HEK293T (cell line): Measurements from ENCODE around the gene SNX9.

Experiments used
- ARNT ChIP-seq: fragments of 450-650 bp; IDR thresholded peaks from 2 replicates; pipeline ENCODE4 v1.6.1; 2017; ENCODE audit warnings: mild to moderate bottlenecking
- BHLHE40 ChIP-seq: fragments of 450-650 bp; IDR thresholded peaks from 2 replicates; pipeline ENCODE4 v1.6.1; 2016; ENCODE audit warnings: mild to moderate bottlenecking, moderate library complexity, borderline replicate concordance
- FOXA1 ChIP-seq: fragments of 450-650 bp; IDR thresholded peaks from 2 replicates; pipeline ENCODE4 v1.6.1; 2016; ENCODE audit warnings: mild to moderate bottlenecking
- FOXM1 ChIP-seq: fragments of 450-650 bp; IDR thresholded peaks from 2 replicates; pipeline ENCODE4 v1.6.1; 2017; ENCODE audit warnings: mild to moderate bottlenecking, borderline replicate concordance
- SP1 ChIP-seq: fragments of 450-650 bp; IDR thresholded peaks from 2 replicates; pipeline ENCODE4 v1.6.1; 2017
- TARDBP ChIP-seq: fragments of 450-650 bp; IDR thresholded peaks from 2 replicates; pipeline ENCODE4 v1.6.1; 2016

- no peak for TF ChIP-seq FOXM1
- TF ChIP-seq TARDBP = no peak
- no peak for TF ChIP-seq FOXA1
- TF ChIP-seq SP1 = no peak
- TF ChIP-seq ARNT = no peak
- no peak for TF ChIP-seq BHLHE40
Observed at GRCh38 chr6:157909282-157909664, 86.2 kb downstream of the SNX9 start.
